ENCODE results near the gene ZBTB43. TPM values are rescaled to one million over a fixed set of nuclear protein-coding genes. Genes with fewer than 3 reads are reported as not detected.
A peak's percentile ranks its signal among the peaks of the same experiment; 100 is the strongest.

The ZBTB43 gene
- total RNA-seq, 1 donor from 2014 or later = 21.5 TPM

DNA sequence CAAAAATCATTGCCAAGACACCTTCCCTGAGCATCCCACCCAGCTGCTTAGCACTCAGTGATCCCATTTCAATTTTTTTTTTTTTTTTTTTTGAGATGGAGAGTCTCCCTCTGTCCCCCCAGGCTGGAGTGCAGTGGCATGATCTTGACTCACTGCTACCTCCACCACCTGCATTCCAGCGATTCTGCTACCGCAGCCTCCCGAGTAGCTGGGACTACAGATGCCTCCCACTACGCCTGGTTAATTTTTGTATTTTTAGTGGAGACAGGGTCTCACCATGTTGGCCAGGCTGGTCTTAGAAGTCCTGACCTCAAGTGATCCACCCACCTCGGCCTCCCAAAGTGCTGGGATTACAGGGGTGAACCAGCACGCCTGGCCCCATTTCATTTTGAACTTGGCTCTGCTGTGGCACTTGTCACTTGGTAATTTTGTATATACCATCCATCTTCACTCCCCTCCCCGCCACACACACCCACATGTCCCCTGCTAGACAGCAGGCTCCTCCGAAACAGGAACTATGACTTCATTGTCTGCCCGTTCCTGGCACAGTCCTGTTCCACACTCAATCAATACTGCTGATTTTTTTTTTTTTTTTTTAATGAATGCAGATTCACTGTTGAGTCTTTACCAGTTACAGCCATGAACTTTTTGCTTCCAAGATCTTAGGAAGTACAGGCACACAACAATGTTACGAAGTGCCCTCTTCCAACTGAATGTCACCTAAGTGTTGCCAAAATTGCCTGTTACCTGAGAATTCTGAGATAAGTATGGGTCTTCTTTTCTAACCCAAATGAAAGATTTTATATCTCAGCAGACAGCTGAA is 38.3 kb downstream of the ZBTB43 start:
- peak overlapping the region; percentile 47 for H3K27ac Mint-ChIP-seq (ENCODE audit: unreplicated experiment)
- H2AFZ ChIP-seq (ENCODE audit: low read depth, low read length) = no peak overlapping the region
- H4K20me1 ChIP-seq (ENCODE audit: insufficient read depth, low read length) = peaks cover 20% of the 10 kb centered on the region
- H3K4me1 ChIP-seq (ENCODE audit: insufficient read depth, low read length) = peaks cover 10% of the 10 kb centered on the region
- H3K36me3 ChIP-seq (ENCODE audit: insufficient read depth, low read length) = no peaks in the 10 kb centered on the region
- peaks cover 10% of the 10 kb centered on the region for H3K4me1 Mint-ChIP-seq (ENCODE audit: low read depth, unreplicated experiment)
- no peak for TF ChIP-seq EZH2 (IDR thresholded peaks at IDR 0.05; ENCODE audit: insufficient read depth, low read length)
- TF ChIP-seq, protein P1, sequence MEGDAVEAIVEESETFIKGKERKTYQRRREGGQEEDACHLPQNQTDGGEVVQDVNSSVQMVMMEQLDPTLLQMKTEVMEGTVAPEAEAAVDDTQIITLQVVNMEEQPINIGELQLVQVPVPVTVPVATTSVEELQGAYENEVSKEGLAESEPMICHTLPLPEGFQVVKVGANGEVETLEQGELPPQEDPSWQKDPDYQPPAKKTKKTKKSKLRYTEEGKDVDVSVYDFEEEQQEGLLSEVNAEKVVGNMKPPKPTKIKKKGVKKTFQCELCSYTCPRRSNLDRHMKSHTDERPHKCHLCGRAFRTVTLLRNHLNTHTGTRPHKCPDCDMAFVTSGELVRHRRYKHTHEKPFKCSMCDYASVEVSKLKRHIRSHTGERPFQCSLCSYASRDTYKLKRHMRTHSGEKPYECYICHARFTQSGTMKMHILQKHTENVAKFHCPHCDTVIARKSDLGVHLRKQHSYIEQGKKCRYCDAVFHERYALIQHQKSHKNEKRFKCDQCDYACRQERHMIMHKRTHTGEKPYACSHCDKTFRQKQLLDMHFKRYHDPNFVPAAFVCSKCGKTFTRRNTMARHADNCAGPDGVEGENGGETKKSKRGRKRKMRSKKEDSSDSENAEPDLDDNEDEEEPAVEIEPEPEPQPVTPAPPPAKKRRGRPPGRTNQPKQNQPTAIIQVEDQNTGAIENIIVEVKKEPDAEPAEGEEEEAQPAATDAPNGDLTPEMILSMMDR (IDR thresholded peaks at IDR 0.05; ENCODE audit: insufficient read depth, low read depth, low read length) = no peak
- no peaks in the 10 kb centered on the region for H3K9me3 ChIP-seq (ENCODE audit: insufficient read depth, low read depth, low read length)
- H3K36me3 Mint-ChIP-seq (ENCODE audit: low read depth, unreplicated experiment) = peaks cover 18% of the 10 kb centered on the region
- no peak overlapping the region for H3K27ac ChIP-seq (ENCODE audit: low read depth, low read length)
- H3K79me2 ChIP-seq (ENCODE audit: insufficient read depth, low read length) = no peaks in the 10 kb centered on the region
- H3K4me3 ChIP-seq (ENCODE audit: insufficient read depth, low read depth, low read length) = no peak overlapping the region
- H3K9me3 Mint-ChIP-seq (ENCODE audit: unreplicated experiment) = no peaks in the 10 kb centered on the region
- H3K27me3 ChIP-seq (ENCODE audit: insufficient read depth, low read length) = no peaks in the 10 kb centered on the region
- H3K9ac ChIP-seq (ENCODE audit: low read length) = no peak overlapping the region
- H3K4me2 ChIP-seq (ENCODE audit: low read length) = peak overlapping the region; percentile 4
- DNase-seq (ENCODE audit: low read depth) = peak; percentile 21
- H3K27me3 Mint-ChIP-seq (ENCODE audit: low read depth, unreplicated experiment) = no peaks in the 10 kb centered on the region
- H3K4me3 Mint-ChIP-seq (ENCODE audit: unreplicated experiment) = peak overlapping the region; percentile 50
- FAIRE-seq = no peak

DNA sequence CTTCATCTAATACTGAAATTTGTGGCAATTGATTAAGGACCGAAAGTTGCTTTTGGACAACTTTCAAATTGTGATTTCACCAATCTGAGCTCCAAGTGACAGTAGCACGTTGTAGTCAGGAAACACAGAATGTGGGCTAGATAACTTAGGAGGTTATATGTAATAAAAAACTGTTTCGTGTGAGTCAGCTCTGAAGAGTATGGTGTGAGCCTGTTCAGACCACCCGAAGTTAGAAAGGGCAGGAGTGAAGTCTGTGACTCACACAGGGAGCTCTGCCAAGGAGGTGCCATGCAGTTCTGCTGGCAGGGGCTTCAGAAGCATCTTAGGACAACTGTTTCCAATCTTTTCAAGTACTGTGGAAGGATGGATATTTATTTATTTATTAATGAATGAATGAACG is 39.2 kb downstream of the ZBTB43 start:
- H3K9me3 ChIP-seq (ENCODE audit: insufficient read depth, low read depth, low read length) = no peaks in the 10 kb centered on the region
- no peak overlapping the region for H3K9ac ChIP-seq (ENCODE audit: low read length)
- H3K27ac Mint-ChIP-seq (ENCODE audit: unreplicated experiment) = no peak overlapping the region
- no peak overlapping the region for H3K4me3 ChIP-seq (ENCODE audit: insufficient read depth, low read depth, low read length)
- H3K79me2 ChIP-seq (ENCODE audit: insufficient read depth, low read length) = no peaks in the 10 kb centered on the region
- peaks cover 11% of the 10 kb centered on the region for H3K36me3 Mint-ChIP-seq (ENCODE audit: low read depth, unreplicated experiment)
- H3K27me3 ChIP-seq (ENCODE audit: insufficient read depth, low read length) = no peaks in the 10 kb centered on the region
- TF ChIP-seq, protein P1 (IDR thresholded peaks at IDR 0.05; ENCODE audit: insufficient read depth, low read depth, low read length) = no peak
- no peak for TF ChIP-seq EZH2 (IDR thresholded peaks at IDR 0.05; ENCODE audit: insufficient read depth, low read length)
- no peak overlapping the region for H3K4me3 Mint-ChIP-seq (ENCODE audit: unreplicated experiment)
- H3K4me1 Mint-ChIP-seq (ENCODE audit: low read depth, unreplicated experiment) = peaks cover 10% of the 10 kb centered on the region
- H3K27me3 Mint-ChIP-seq (ENCODE audit: low read depth, unreplicated experiment) = no peaks in the 10 kb centered on the region
- FAIRE-seq = peak; percentile 23
- no peaks in the 10 kb centered on the region for H3K9me3 Mint-ChIP-seq (ENCODE audit: unreplicated experiment)
- peak; percentile 74 for DNase-seq (ENCODE audit: low read depth)
- H4K20me1 ChIP-seq (ENCODE audit: insufficient read depth, low read length) = peaks cover 11% of the 10 kb centered on the region
- H3K4me2 ChIP-seq (ENCODE audit: low read length) = peak overlapping the region; percentile 4
- no peaks in the 10 kb centered on the region for H3K36me3 ChIP-seq (ENCODE audit: insufficient read depth, low read length)
- H3K4me1 ChIP-seq (ENCODE audit: insufficient read depth, low read length) = peaks cover 10% of the 10 kb centered on the region
- no peak overlapping the region for H2AFZ ChIP-seq (ENCODE audit: low read depth, low read length)
- no peak overlapping the region for H3K27ac ChIP-seq (ENCODE audit: low read depth, low read length)

- H3K4me1 ChIP-seq (ENCODE audit: insufficient read depth, low read length) = peaks cover 10% of the 10 kb centered on the region
- TF ChIP-seq, protein P1 (IDR thresholded peaks at IDR 0.05; ENCODE audit: insufficient read depth, low read depth, low read length) = no peak
- no peak for TF ChIP-seq EZH2 (IDR thresholded peaks at IDR 0.05; ENCODE audit: insufficient read depth, low read length)
- H3K4me3 ChIP-seq (ENCODE audit: insufficient read depth, low read depth, low read length) = no peak overlapping the region
- H3K9ac ChIP-seq (ENCODE audit: low read length) = no peak overlapping the region
- peaks cover 10% of the 10 kb centered on the region for H3K27me3 ChIP-seq (ENCODE audit: insufficient read depth, low read length)
- no peak overlapping the region for H2AFZ ChIP-seq (ENCODE audit: low read depth, low read length)
- H3K9me3 ChIP-seq (ENCODE audit: insufficient read depth, low read depth, low read length) = no peaks in the 10 kb centered on the region
- no peak for FAIRE-seq
- DNase-seq (ENCODE audit: low read depth) = no peak
- peaks cover 7% of the 10 kb centered on the region for H3K36me3 Mint-ChIP-seq (ENCODE audit: low read depth, unreplicated experiment)
- no peaks in the 10 kb centered on the region for H3K36me3 ChIP-seq (ENCODE audit: insufficient read depth, low read length)
- H3K9me3 Mint-ChIP-seq (ENCODE audit: unreplicated experiment) = peaks cover 2% of the 10 kb centered on the region
- H3K27ac Mint-ChIP-seq (ENCODE audit: unreplicated experiment) = no peak overlapping the region
- no peaks in the 10 kb centered on the region for H3K79me2 ChIP-seq (ENCODE audit: insufficient read depth, low read length)
- peaks cover 2% of the 10 kb centered on the region for H4K20me1 ChIP-seq (ENCODE audit: insufficient read depth, low read length)
- no peak overlapping the region for H3K4me2 ChIP-seq (ENCODE audit: low read length)
- H3K27me3 Mint-ChIP-seq (ENCODE audit: low read depth, unreplicated experiment) = peaks cover 9% of the 10 kb centered on the region
- peaks cover 10% of the 10 kb centered on the region for H3K4me1 Mint-ChIP-seq (ENCODE audit: low read depth, unreplicated experiment)
- no peak overlapping the region for H3K27ac ChIP-seq (ENCODE audit: low read depth, low read length)
- H3K4me3 Mint-ChIP-seq (ENCODE audit: unreplicated experiment) = no peak overlapping the region
These were observed 42.2 kb downstream of the ZBTB43 start for GRCh38 chr9:126847051-126847450.

Measured in astrocyte (in vitro differentiated cells and primary cell).